GM23248 (cell line): ENCODE measurements around the gene SIGLEC15.

Source experiments
- EZH2 ChIP-seq: fragments of 200-600 bp; sonication (generic); IDR thresholded peaks from 2 replicates; pipeline ENCODE4 v1.6.1; 2018; ENCODE audit warnings: antibody characterized with exemption, mild to moderate bottlenecking; ENCODE audit not compliant: insufficient read depth, poor library complexity, severe bottlenecking
- EZH2phosphoT487 ChIP-seq: fragments of 200-600 bp; sonication (generic); IDR thresholded peaks from 2 replicates; pipeline ENCODE4 v1.6.1; 2018; ENCODE audit warnings: antibody characterized with exemption, moderate library complexity, mild to moderate bottlenecking, low read depth; ENCODE audit not compliant: insufficient read depth

GRCh38 chr18:45783097-45784075 is 42.1 kb upstream of the SIGLEC15 start:
- TF ChIP-seq EZH2 = no peak
- no peak for TF ChIP-seq EZH2phosphoT487
